HG03280 (cell line): ENCODE results near the gene UNC13D.
A peak's percentile ranks its signal among the peaks of the same experiment; 100 is the strongest.
"Not testable (repeated sequence)": the region's sequence is repeated elsewhere in the genome, so short reads cannot be mapped to it uniquely, and the experiment has no call there.

ENCODE experiments used
- ATAC-seq: cut with Tn5 transposase; IDR thresholded peaks from one replicate; pipeline ENCODE4 v1.9.1; 2021; ENCODE audit warnings: mild to moderate bottlenecking, moderate library complexity; ENCODE audit not compliant: unreplicated experiment

The UNC13D gene

DNA sequence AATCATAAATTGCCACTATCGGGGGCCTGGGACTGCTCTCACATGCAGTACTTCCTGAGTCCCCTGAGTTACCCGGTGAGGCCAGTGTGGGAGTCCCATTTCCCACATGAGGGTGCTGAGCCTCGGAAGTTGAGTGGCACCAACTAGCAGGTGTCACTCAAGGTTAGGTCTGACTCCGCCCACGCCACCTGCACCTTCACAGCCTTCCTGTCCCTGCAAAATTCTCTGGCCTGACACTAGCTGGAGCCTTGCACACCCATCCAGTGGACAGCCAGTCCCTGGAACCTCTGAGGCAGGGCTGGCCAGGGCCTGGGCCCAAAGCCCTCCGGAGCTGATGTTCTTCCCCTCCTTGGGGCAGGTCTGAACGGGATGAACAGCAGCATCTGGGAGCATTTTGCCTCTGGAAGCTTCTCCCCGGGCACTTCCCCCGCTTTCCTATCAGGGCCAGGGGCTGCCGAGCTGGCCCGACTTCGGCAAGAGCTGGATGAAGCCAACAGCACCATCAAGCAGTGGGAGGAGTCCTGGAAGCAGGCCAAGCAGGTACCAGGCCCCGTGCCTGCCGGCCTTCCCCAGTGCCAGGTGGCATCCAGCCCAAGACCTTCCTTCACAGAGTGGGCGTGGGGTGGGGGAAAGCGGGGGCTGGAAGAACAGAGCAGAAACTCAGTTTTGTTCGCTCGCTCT, 21.9 kb downstream of the UNC13D start:
- ATAC-seq: no peak

- no peak for ATAC-seq
These were observed 22.7 kb downstream of the UNC13D start for GRCh38 chr17:75821552-75821951.

DNA sequence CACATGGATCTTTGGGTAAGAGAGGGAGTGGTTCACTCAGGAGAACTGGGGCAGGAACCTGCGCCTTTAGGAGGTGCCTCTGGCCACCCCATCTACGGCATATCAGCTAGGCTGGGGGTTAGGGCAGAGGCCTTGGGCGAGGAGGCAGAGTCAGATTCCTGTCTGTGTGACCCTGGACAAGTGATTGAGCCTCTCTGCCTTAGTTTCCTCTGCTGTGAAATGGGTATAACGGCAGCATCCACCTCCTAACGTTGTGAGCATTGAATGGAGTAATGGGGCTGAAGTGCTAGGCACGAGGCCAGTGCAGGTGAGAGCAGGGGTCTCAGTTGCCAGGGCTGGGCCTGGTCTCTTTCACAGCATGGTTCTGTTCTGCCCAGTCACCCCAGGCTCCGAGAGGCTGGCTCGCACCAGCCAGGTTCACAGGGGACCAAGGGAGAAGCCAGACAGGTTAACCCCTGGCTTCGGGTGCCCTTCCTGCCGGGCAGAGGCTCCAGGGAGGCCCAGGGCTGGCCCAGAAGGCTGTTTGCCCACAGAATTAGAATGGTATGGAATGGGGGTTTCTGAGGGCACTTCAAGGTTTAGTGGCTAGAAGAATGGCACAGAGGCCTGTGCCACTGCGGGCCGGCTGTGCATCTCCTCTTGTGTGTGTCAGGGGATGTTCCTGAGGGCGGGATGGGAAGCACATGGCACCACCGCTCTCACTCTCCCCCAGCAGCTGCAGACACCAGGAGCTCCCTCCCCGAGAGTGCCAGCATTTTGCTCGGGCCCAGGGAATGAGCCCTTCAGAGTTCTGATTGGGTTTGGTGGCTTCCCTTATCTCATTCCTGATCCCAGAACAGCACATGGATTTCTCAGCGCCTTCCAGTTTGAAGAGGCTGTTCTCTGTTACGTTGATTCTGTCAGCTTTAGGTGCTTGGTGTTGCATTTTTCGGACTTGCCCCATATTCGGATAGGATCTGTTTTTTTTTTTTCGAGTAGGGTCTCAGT, 23.8 kb downstream of the UNC13D start:
- ATAC-seq: no peak

GRCh38 chr17:75819678-75820077, 24.5 kb downstream of the UNC13D start:
- ATAC-seq: no peak

GRCh38 chr17:75819116-75819515, 25.1 kb downstream of the UNC13D start:
- no peak for ATAC-seq

- ATAC-seq: no peak
These were observed 25.8 kb downstream of the UNC13D start for GRCh38 chr17:75818326-75818885.

DNA sequence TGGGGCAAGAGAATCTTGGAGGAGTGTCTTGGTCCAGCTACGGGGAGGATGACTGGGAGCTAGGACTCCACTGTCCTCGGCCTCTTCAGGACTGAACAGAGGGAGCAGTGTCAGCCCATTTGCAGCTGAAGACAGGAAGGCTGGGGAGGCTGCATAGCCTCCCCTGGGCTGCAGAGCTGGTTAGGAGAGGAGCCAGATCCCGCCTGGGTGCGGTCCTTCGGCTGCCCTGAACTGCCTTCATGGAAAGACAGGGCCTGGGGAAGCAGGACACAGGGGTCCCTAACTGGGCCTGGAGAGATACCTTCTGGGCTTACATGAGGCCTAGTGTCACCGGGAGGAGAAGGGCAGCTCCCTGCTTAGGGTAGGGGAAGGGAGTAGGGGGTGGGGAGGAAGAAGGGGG, 26.6 kb downstream of the UNC13D start:
- no peak for ATAC-seq

GRCh38 chr17:75816693-75817092, 27.5 kb downstream of the UNC13D start:
- no peak for ATAC-seq

- ATAC-seq: no peak
These were observed 28.8 kb downstream of the UNC13D start for GRCh38 chr17:75815399-75815798.

GRCh38 chr17:75814900-75815373, 29.3 kb downstream of the UNC13D start:
- no peak for ATAC-seq

DNA sequence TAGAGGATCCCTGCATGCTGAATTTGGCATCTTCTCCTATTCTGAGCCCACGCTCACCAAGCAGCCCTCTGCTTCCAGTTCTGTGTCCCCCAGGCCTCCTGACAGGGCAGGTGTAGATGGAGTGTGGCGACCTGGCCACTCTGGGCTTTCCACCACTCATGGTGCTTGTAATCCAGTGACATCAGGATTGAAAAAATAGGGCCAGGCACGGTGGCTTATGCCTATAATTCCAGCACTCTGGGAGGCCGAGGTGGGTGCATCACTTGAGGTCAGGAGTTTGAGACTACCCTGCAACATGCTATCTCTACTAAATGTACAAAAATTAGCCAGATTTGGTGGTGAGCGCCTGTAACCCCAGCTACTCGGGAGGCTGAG, 30.2 kb downstream of the UNC13D start:
- no peak for ATAC-seq

GRCh38 chr17:75813081-75814020, 30.9 kb downstream of the UNC13D start:
- no peak for ATAC-seq

DNA sequence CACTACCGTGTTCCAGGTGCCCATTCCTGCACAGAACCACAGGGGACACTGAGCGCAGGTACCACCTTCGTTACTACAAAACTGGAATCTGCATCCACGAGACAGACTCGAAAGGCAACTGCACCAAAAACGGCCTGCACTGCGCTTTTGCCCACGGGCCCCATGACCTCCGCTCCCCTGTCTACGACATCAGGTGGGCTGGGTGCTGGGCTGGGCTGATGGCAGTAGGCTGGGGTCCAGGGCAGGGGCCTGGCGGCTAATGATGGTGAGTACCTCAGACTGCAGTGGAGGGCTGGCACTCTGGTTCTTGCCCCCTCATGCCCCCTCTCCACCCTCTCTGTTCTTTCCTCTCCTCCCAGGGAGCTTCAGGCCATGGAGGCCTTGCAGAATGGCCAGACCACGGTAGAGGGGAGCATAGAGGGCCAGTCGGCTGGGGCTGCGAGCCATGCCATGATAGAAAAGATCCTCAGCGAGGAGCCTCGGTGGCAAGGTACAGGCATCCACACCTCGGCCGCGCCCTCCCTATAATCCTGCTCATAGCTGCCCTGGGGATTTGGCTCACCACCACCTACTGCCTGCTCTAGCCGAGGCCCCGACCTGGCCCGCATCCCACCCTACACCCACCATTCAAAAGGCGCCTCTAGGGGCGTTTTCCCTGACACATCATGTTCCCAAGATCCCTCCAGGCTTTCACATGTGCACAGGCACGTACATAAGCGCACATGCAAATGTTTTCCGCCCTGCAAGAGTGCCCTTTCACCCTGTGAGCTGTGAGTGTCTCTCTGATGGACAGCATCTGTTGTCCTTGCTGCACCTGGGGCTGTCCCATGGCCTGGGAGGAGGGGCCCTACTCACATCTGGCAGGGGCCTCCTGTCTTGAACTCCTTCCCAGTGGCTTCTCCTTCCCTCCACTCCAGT, 31.8 kb downstream of the UNC13D start:
- ATAC-seq: no peak

GRCh38 chr17:75811174-75811573, 33.0 kb downstream of the UNC13D start:
- no peak for ATAC-seq

- not testable (repeated sequence) for ATAC-seq
These were observed 33.4 kb downstream of the UNC13D start for GRCh38 chr17:75810756-75811155.

DNA sequence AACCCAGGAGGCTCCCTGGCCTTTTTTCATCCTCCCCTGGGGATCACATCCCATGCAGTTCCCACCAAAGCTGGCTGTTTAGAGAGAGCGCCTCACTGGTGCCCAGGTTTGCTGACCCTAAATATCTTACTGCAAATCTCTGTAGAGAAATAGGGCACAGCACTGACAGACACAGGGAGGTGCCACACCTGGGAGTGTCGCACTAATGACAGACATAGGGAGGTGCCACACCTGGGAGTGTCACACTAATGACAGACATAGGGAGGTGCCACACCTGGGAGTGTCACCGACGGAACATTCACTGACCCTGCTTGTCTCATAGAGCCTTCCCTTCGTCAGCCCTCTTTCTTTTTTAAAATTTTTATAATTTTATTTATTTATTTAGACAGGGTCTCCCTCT, 34.0 kb downstream of the UNC13D start:
- no peak for ATAC-seq

GRCh38 chr17:75809631-75810111, 34.5 kb downstream of the UNC13D start:
- ATAC-seq: no peak

DNA sequence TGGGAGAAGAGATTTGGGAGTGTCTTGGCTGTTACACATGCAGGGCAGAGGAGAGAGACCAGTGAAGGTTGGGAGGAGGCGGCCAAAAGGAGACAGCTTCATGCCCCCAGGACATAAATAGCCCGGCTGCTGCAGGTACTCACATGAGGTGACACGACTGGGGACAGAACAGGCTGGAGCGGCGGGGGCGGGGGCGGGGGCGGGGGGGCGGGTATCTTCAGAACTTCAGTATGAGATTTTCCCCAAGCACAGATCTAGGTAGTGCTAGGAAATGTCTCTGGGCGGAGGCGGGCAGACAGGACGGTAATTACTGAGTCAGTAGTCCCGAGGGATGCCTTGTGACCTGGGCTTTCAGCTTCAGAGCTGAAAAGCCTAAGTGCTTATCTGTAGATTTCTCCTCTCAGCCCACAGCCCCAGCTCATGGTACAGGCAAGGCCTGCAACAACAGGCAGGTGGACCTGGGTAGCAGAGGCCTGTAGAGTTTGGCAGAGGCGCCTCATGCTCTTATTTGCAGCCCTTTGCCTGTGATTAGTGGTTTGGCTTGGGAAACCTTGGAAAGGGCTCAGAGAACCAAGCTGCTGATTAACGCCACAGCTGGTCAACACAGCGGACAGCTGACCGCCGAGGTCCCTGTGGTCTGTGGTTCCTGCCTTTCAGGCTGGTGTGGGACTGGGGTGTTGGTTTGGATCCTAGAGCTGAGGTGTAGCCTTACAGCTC, 35.1 kb downstream of the UNC13D start:
- peak; percentile 55 for ATAC-seq

DNA sequence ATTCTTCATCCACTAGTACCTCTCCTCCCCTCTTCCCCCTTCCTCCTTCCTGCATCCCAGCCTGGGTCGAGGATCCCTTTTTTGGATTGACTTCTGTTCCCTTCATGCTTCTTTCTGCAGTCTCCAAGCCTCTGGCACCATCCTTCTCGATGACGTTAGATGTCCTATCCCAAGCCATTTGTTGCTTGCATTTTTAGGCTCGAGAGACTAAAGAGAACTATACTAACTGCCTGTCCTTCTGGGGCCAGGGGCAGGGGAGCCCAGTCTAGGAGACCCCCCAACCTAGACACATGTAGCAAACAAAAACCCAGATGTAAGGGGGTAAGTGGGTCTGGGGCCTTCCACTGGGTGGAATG, 35.7 kb downstream of the UNC13D start:
- no peak for ATAC-seq
